HG02763 (cell line): ENCODE data around the gene FBXW12.

Source experiments
- ATAC-seq: cut with Tn5 transposase; IDR thresholded peaks from one replicate; pipeline ENCODE4 v1.9.1; 2021; ENCODE audit warnings: mild to moderate bottlenecking, moderate library complexity; ENCODE audit not compliant: unreplicated experiment

FBXW12 gene

GRCh38 chr3:48420561-48420960 is 48.5 kb downstream of the FBXW12 start:
- ATAC-seq, result no peak

GRCh38 chr3:48422272-48422671 is 50.3 kb downstream of the FBXW12 start:
- no peak for ATAC-seq

- no peak for ATAC-seq
These were observed 50.7 kb downstream of the FBXW12 start for GRCh38 chr3:48422681-48423080.

- ATAC-seq, result no peak
These were observed 51.3 kb downstream of the FBXW12 start for GRCh38 chr3:48423241-48423882.

- no peak for ATAC-seq
These were observed 52.1 kb downstream of the FBXW12 start for GRCh38 chr3:48423883-48424695.

GRCh38 chr3:48425281-48425812 is 53.3 kb downstream of the FBXW12 start:
- ATAC-seq, result no peak

GRCh38 chr3:48426401-48426909 is 54.4 kb downstream of the FBXW12 start:
- ATAC-seq, result no peak

GRCh38 chr3:48426944-48427629 is 55.1 kb downstream of the FBXW12 start:
- no peak for ATAC-seq

GRCh38 chr3:48427630-48427962 is 55.6 kb downstream of the FBXW12 start:
- ATAC-seq, result no peak

- no peak for ATAC-seq
These were observed 56.1 kb downstream of the FBXW12 start for GRCh38 chr3:48428088-48428571.

GRCh38 chr3:48428572-48429316 is 56.7 kb downstream of the FBXW12 start:
- ATAC-seq, result no peak

- no peak for ATAC-seq
These were observed 57.4 kb downstream of the FBXW12 start for GRCh38 chr3:48429317-48429959.

GRCh38 chr3:48429960-48430707 is 58.1 kb downstream of the FBXW12 start, which contains the start of gene PLXNB1:
PLXNB1 (minus strand) TSS chr3:48430086; CDS start chr3:48424611, 5,475 bp downstream.
- ATAC-seq, result no peak

- ATAC-seq, result no peak
These were observed 58.7 kb downstream of the FBXW12 start for GRCh38 chr3:48430708-48431101.

GRCh38 chr3:48431224-48432029 is 59.4 kb downstream of the FBXW12 start:
- ATAC-seq, result no peak

GRCh38 chr3:48432411-48433371 is 60.7 kb downstream of the FBXW12 start:
- no peak for ATAC-seq

GRCh38 chr3:48433472-48434118 is 61.6 kb downstream of the FBXW12 start:
- ATAC-seq, result no peak
